ENCODE measurements around the gene SDR9C7. TPM values are rescaled to one million over a fixed set of nuclear protein-coding genes. Genes with fewer than 3 reads are reported as not detected.
"Not testable (repeated sequence)": the region's sequence is repeated elsewhere in the genome, so short reads cannot be mapped to it uniquely, and the experiment has no call there.

SDR9C7 gene
- total RNA-seq, 2 experiments from 2014 or later = not detected

GRCh38 chr12:56909403-56909802 lies 24.8 kb downstream of the SDR9C7 start:
- not testable (repeated sequence) for H3K4me3 Mint-ChIP-seq, H3K36me3 Mint-ChIP-seq, DNase-seq, H3K27me3 Mint-ChIP-seq, H3K4me1 Mint-ChIP-seq, H3K27ac Mint-ChIP-seq
- H3K9me3 Mint-ChIP-seq = peaks cover 11% of the 10 kb centered on the region

- Mint-ChIP-seq H3K27ac (no peak overlapping the region), H3K4me3 (no peak overlapping the region), H3K4me1 (no peaks in the 10 kb centered on the region), H3K9me3 (peaks cover 9% of the 10 kb centered on the region), H3K27me3 (peaks cover 3% of the 10 kb centered on the region), H3K36me3 (peaks cover 2% of the 10 kb centered on the region)
- DNase-seq = no peak
Observed at GRCh38 chr12:56908136-56908535, 26.1 kb downstream of the SDR9C7 start.

- no peak for DNase-seq
- Mint-ChIP-seq H3K9me3 (peaks cover 23% of the 10 kb centered on the region), H3K4me3 (no peak overlapping the region), H3K27me3 (peaks cover 3% of the 10 kb centered on the region), H3K27ac (no peak overlapping the region), H3K4me1 (no peaks in the 10 kb centered on the region), H3K36me3 (peaks cover 2% of the 10 kb centered on the region)
Observed at GRCh38 chr12:56905852-56906251, 28.4 kb downstream of the SDR9C7 start.

GRCh38 chr12:56903374-56903773 lies 30.8 kb downstream of the SDR9C7 start:
- Mint-ChIP-seq H3K9me3 (peaks cover 22% of the 10 kb centered on the region), H3K36me3 (peaks cover 2% of the 10 kb centered on the region), H3K27me3 (peaks cover 3% of the 10 kb centered on the region), H3K27ac (no peak overlapping the region), H3K4me1 (no peaks in the 10 kb centered on the region), H3K4me3 (no peak overlapping the region)
- DNase-seq = no peak

- not testable (repeated sequence) for DNase-seq, H3K4me1 Mint-ChIP-seq, H3K4me3 Mint-ChIP-seq, H3K27me3 Mint-ChIP-seq, H3K36me3 Mint-ChIP-seq, H3K27ac Mint-ChIP-seq
- H3K9me3 Mint-ChIP-seq = peaks cover 22% of the 10 kb centered on the region
Observed at GRCh38 chr12:56901313-56901712, 32.9 kb downstream of the SDR9C7 start.

- Mint-ChIP-seq H3K27ac (no peak overlapping the region), H3K4me1 (no peaks in the 10 kb centered on the region), H3K4me3 (no peak overlapping the region), H3K27me3 (no peaks in the 10 kb centered on the region), H3K9me3 (peaks cover 22% of the 10 kb centered on the region), H3K36me3 (peaks cover 2% of the 10 kb centered on the region)
- no peak for DNase-seq
Observed at GRCh38 chr12:56900583-56900982, 33.6 kb downstream of the SDR9C7 start.

- peaks cover 2% of the 10 kb centered on the region for H3K36me3 Mint-ChIP-seq
- H3K4me1 Mint-ChIP-seq = no peaks in the 10 kb centered on the region
- peaks cover 20% of the 10 kb centered on the region for H3K9me3 Mint-ChIP-seq
- no peak overlapping the region for H3K4me3 Mint-ChIP-seq
- no peaks in the 10 kb centered on the region for H3K27me3 Mint-ChIP-seq
- no peak overlapping the region for H3K27ac Mint-ChIP-seq
- no peak for DNase-seq
Observed at GRCh38 chr12:56898938-56899337, 35.3 kb downstream of the SDR9C7 start.

GRCh38 chr12:56897844-56898361 lies 36.3 kb downstream of the SDR9C7 start:
- H3K4me3 Mint-ChIP-seq = no peak overlapping the region
- no peak for DNase-seq
- no peaks in the 10 kb centered on the region for H3K27me3 Mint-ChIP-seq
- H3K27ac Mint-ChIP-seq = no peak overlapping the region
- H3K9me3 Mint-ChIP-seq = peaks cover 21% of the 10 kb centered on the region
- peaks cover 2% of the 10 kb centered on the region for H3K36me3 Mint-ChIP-seq
- H3K4me1 Mint-ChIP-seq = no peaks in the 10 kb centered on the region

- DNase-seq = no peak
- Mint-ChIP-seq H3K27me3 (peaks cover 9% of the 10 kb centered on the region), H3K27ac (no peak overlapping the region), H3K9me3 (peaks cover 8% of the 10 kb centered on the region), H3K4me3 (no peak overlapping the region), H3K36me3 (peaks cover 2% of the 10 kb centered on the region), H3K4me1 (no peaks in the 10 kb centered on the region)
Observed at GRCh38 chr12:56896082-56896481, 38.1 kb downstream of the SDR9C7 start.

GRCh38 chr12:56894698-56895368 lies 39.4 kb downstream of the SDR9C7 start:
- no peaks in the 10 kb centered on the region for H3K4me1 Mint-ChIP-seq
- H3K4me3 Mint-ChIP-seq = no peak overlapping the region
- H3K36me3 Mint-ChIP-seq = peaks cover 2% of the 10 kb centered on the region
- no peak for DNase-seq
- peaks cover 5% of the 10 kb centered on the region for H3K9me3 Mint-ChIP-seq
- H3K27ac Mint-ChIP-seq = no peak overlapping the region
- peaks cover 17% of the 10 kb centered on the region for H3K27me3 Mint-ChIP-seq

- H3K36me3 Mint-ChIP-seq, H3K4me3 Mint-ChIP-seq, H3K4me1 Mint-ChIP-seq, DNase-seq, H3K27ac Mint-ChIP-seq, H3K9me3 Mint-ChIP-seq: not testable (repeated sequence)
- peaks cover 32% of the 10 kb centered on the region for H3K27me3 Mint-ChIP-seq
Observed at GRCh38 chr12:56891885-56892284, 42.3 kb downstream of the SDR9C7 start.

GRCh38 chr12:56886319-56886718 lies 47.9 kb downstream of the SDR9C7 start:
- H3K4me1 Mint-ChIP-seq = no peaks in the 10 kb centered on the region
- no peak for DNase-seq
- H3K27ac Mint-ChIP-seq = no peak overlapping the region
- H3K9me3 Mint-ChIP-seq = peaks cover 11% of the 10 kb centered on the region
- H3K36me3 Mint-ChIP-seq = no peaks in the 10 kb centered on the region
- peaks cover 29% of the 10 kb centered on the region for H3K27me3 Mint-ChIP-seq
- H3K4me3 Mint-ChIP-seq = no peak overlapping the region

GRCh38 chr12:56885316-56885715 lies 48.9 kb downstream of the SDR9C7 start:
- Mint-ChIP-seq H3K27me3 (peaks cover 20% of the 10 kb centered on the region), H3K27ac (no peak overlapping the region)

GRCh38 chr12:56884421-56884820 lies 49.8 kb downstream of the SDR9C7 start:
- Mint-ChIP-seq H3K9me3 (peaks cover 11% of the 10 kb centered on the region), H3K4me3 (no peak overlapping the region), H3K27me3 (peaks cover 18% of the 10 kb centered on the region), H3K4me1 (no peaks in the 10 kb centered on the region), H3K27ac (no peak overlapping the region), H3K36me3 (no peaks in the 10 kb centered on the region)
- DNase-seq = no peak

More at GRCh38 chr12:56885316-56885715, 48.9 kb downstream of the SDR9C7 start:
- no peak for DNase-seq
- Mint-ChIP-seq H3K9me3 (peaks cover 11% of the 10 kb centered on the region), H3K4me3 (no peak overlapping the region), H3K36me3 (no peaks in the 10 kb centered on the region), H3K4me1 (no peaks in the 10 kb centered on the region)

- not testable (repeated sequence) for H3K4me1 Mint-ChIP-seq, DNase-seq, H3K36me3 Mint-ChIP-seq, H3K4me3 Mint-ChIP-seq, H3K27ac Mint-ChIP-seq
- peaks cover 10% of the 10 kb centered on the region for H3K27me3 Mint-ChIP-seq
- peaks cover 11% of the 10 kb centered on the region for H3K9me3 Mint-ChIP-seq
Observed at GRCh38 chr12:56882407-56882806, 51.8 kb downstream of the SDR9C7 start.
